DMS 273 (cell line): ENCODE measurements around the gene TBC1D9.
A peak's percentile ranks its signal among the peaks of the same experiment; 100 is the strongest.

Source experiments
- DNase-seq: peaks from one replicate; lab custom pipeline; 2025; ENCODE audit not compliant: unreplicated experiment; lab: John Stamatoyannopoulos, UW

The TBC1D9 gene

GRCh38 chr4:140654495-140654814, 101.7 kb downstream of the TBC1D9 start:
- DNase-seq, result no peak

- no peak for DNase-seq
Measured at GRCh38 chr4:140653718-140654494, 102.3 kb downstream of the TBC1D9 start.

DNA sequence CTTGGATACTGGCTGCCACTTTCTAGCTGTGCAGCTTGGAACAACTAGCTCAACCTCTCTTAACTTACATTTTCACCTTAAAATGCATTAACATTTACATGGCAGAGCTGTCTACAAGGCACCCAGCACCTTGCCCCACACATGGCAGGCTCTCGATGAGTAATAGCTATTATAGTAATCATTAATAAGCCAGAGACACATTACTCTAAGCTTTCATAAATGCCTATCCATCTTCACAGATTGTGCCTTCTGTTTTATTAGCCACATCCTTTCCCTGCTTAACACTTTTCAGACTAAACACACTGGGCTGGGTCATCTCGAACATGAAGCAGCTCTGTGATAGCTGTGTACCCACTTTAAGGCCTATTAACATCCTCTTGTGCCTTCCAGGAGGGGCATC, 103.6 kb downstream of the TBC1D9 start:
- DNase-seq, result no peak

DNA sequence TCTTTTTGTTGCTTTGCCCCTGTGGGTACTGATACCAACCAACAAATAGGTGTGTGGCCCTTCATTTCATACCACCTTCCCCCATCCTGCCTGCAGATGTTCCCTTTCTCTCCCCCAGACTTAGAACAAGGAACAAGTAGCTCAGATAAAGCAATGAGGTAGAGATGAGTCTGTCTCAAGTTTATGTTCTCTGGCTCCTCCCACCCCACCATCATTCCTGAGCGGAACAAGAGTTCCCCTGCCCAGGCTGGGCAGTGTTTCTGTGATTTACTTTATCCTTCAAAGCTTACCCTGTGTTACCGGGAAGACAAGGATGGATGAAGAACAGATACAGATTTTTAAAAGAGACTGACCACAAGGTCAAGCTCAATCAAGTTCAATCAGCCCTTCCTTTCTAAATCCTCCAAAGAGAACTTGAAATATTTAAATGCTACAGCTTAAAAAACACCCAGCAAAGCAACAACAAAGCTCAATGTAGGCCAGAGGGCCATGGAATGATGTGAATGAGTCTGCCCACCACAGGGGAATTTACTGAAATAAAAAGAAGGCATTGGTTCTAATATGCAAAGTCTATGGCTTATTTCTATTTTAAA, 107.4 kb downstream of the TBC1D9 start:
- DNase-seq, result no peak

- no peak for DNase-seq
Measured at GRCh38 chr4:140645614-140646412, 110.4 kb downstream of the TBC1D9 start.

- no peak for DNase-seq
Measured at GRCh38 chr4:140645196-140645595, 111.0 kb downstream of the TBC1D9 start.

- DNase-seq, result no peak
Measured at GRCh38 chr4:140644470-140645185, 111.6 kb downstream of the TBC1D9 start.

- DNase-seq, result no peak
Measured at GRCh38 chr4:140643571-140644055, 112.6 kb downstream of the TBC1D9 start.

- DNase-seq, result no peak
Measured at GRCh38 chr4:140642674-140643437, 113.3 kb downstream of the TBC1D9 start.

DNA sequence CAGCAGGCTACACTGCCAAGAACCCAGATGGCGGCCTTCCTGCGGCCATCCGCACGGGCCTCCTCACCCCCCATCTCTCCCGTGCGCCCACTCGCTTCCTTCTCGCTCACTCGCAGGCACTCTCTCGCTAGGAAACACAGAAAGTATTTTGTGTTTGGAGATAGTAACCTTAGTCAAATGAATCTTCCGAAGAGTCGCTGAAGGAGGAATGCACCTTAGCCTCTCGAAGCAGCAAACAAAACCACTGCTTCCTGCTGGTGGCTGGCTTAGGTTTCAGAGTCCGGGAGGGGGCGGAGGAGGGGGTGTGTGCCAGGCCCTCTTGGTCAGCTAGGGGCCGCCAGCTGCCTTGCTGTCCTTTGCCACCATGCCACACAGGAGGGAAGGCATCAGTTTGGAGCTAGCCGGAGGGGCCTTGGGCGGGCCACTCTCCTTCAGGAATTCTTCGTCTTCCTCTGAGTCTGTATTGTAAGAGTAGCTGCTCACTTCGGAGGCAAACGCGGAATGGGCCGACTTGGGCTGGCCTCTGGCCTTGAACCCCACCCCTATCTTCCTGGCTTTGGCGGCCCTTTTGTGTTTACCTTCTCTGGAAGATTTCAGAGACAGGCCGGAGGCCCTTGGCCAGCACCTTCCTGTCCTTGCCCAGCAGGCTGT, 114.3 kb downstream of the TBC1D9 start:
- DNase-seq, result no peak

- DNase-seq, result no peak
Measured at GRCh38 chr4:140641105-140641555, 115.1 kb downstream of the TBC1D9 start.

- DNase-seq, result no peak
Measured at GRCh38 chr4:140640150-140640748, 115.9 kb downstream of the TBC1D9 start.

DNA sequence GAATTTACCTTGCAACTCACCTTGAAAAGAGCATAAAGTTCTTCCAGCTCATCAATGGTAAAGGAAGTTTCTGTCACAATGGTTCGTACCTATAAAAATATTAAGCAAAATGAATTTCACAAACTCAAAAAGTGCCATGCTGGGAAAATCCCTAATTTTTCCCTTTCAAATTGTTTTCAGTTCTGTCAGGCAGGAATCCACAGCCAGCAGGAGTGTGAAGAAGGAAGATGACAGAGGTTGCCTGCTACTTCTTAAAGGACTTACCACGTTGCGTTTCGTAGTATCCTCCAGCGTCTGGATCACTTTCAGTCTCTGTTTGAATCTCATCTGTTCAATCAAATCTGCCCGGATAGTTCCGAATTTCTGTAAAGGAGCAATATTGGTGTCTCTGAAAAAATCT, 117.1 kb downstream of the TBC1D9 start:
- DNase-seq, result no peak

DNA sequence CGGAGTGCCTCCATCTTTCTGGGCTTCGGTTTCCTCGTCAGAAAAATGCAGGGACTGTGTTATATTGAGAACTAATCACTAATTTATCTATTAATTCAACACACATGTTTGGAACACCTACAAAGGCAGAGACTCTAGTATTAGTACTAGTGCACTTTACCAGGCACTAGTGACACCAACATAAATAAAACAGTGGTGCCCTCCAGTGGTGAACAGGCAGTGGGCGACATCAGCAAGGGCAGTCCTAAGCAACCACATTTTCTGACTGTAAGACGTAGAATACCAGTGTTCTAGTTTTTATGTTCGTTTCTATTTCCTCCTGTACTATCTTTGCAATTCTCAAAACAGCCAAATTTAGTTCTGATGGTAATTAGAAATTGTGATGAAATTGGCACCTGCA, 118.3 kb downstream of the TBC1D9 start:
- DNase-seq, result peak; percentile 38

DNA sequence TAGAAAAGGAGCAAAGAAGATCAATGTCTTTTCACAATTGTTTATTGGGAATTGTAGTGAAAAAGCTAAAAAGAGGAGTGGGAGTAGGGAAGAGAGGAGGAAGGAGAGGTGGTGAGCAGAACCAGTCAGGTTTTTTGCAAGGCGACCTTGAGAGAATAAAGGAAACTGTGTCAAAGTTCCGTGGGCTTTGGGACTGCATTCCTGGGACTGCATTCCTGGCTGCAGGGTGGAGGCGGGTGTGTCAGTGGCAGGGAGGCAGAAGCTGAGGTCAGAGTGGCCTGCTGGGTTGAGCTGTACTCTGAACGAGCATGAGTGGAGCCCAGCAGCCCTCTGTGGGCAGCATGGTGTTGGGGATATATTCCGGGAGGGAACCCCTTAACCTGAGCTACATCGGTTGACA, 120.6 kb downstream of the TBC1D9 start:
- DNase-seq, result no peak

GRCh38 chr4:140633951-140634350, 122.2 kb downstream of the TBC1D9 start:
- DNase-seq, result no peak

GRCh38 chr4:140633124-140633523, 123.1 kb downstream of the TBC1D9 start:
- peak; percentile 16 for DNase-seq

- DNase-seq, result no peak
Measured at GRCh38 chr4:140630246-140630645, 125.9 kb downstream of the TBC1D9 start.

DNA sequence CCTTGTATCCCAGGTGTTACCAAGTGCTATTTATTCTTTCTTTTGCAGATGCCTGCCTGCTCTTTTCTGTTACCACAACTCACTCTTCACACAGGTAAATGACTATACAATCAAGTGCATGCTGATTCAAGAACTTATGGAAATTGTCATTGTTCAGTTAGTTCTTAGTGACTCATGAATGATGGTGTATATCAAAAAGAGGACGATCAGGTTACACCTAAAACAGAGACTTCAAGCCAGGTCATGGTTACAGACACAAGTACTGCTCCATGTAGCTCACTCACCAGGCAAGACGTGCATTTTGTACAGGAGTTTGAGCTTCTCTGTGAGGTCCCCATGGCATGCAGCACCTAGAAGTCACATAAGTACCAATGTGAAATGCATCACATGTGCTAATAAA, 128.2 kb downstream of the TBC1D9 start:
- no peak for DNase-seq
